ENCODE results near the gene CTSZ.

CTSZ gene

DNA sequence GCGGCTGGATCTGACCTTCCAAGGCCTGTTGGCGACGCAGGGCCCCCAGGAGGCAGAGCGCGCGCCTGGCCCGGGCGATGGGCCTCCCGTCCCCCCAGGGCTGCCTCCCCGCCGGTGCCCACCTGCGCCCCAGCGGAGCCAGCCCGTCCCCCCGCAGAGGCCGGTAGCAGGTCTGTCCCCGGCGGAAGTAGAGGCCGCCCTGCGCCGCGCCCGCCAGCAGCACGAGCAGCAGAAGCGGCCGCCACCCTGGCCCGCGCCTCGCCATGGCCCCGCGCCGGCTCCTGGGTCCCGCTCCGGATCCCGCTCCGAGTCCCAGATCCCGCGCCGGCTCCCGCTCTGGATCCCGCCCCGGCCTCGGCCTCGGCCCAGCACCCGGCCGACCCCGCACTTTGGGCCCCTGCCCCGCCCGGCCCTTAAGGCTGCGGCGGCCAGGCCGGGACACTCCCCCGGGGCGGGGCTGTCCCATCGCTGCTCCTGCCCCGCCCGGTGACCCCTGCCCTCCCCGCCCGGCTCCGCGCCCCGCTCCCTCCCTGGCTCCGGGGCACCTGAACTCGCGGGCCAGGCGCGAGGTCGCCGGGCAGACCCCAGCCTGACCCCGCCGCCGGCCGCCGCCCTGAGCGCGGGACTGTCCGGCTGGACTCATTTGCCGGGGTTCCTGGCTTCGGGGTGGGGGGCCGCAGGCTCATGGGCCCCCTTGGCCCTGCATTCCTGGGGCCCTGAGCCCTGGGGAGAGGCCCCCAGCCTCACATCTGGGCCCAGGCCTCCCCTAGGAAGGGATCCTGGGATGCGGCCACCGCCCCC, at the start of gene CTSZ:
TSS of gene CTSZ (minus strand) at position 391 of the 801 bp plus-strand sequence. CDS start at position 265, 126 bp downstream.
- H3K4me1 ChIP-seq (ENCODE audit: control insufficient read depth, low read depth, low read length), result peaks cover 4% of the 10 kb centered on the region
- H3K36me3 ChIP-seq (ENCODE audit: control insufficient read depth, low read depth, low read length), result no peaks in the 10 kb centered on the region
- peak within 1 kb of the TSS; percentile 38 for H3K4me3 ChIP-seq (ENCODE audit: low read length)
- H3K9me3 ChIP-seq (ENCODE audit: control insufficient read depth, low read depth, low read length), result no peaks in the 10 kb centered on the region
- H3K27ac ChIP-seq (ENCODE audit: low read length), result no peak within 1 kb of the TSS
- H3K9ac ChIP-seq (ENCODE audit: low read length), result peak within 1 kb of the TSS; percentile 8
- peaks cover 13% of the 10 kb centered on the region for H3K27me3 ChIP-seq (ENCODE audit: control insufficient read depth, insufficient read depth, low read length)

DNA sequence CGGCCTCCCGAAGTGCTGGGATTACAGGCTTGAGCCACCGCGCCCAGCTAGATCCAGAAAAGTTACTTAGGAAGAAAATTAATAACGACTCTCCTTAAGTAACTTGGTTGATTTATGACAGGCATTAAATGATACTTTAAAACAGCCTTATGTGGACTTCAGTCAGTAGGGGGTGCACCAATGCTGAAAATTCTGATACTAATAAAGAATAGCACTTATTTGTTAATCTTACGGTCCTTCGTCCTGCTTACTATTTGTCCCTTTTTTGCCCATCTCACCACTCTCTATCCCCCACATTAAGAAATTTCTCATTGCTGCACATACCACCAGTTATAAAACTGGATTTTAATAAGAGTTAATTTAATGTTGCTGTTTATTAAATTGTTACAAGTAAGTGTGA, 48.2 kb upstream of the CTSZ start:
- H3K36me3 ChIP-seq (ENCODE audit: control insufficient read depth, low read depth, low read length), result no peaks in the 10 kb centered on the region
- H3K4me1 ChIP-seq (ENCODE audit: control insufficient read depth, low read depth, low read length), result no peaks in the 10 kb centered on the region
- H3K27me3 ChIP-seq (ENCODE audit: control insufficient read depth, insufficient read depth, low read length), result no peaks in the 10 kb centered on the region
- H3K27ac ChIP-seq (ENCODE audit: low read length), result no peak overlapping the region
- no peaks in the 10 kb centered on the region for H3K9me3 ChIP-seq (ENCODE audit: control insufficient read depth, low read depth, low read length)
- no peak overlapping the region for H3K9ac ChIP-seq (ENCODE audit: low read length)
- no peak overlapping the region for H3K4me3 ChIP-seq (ENCODE audit: low read length)

DNA sequence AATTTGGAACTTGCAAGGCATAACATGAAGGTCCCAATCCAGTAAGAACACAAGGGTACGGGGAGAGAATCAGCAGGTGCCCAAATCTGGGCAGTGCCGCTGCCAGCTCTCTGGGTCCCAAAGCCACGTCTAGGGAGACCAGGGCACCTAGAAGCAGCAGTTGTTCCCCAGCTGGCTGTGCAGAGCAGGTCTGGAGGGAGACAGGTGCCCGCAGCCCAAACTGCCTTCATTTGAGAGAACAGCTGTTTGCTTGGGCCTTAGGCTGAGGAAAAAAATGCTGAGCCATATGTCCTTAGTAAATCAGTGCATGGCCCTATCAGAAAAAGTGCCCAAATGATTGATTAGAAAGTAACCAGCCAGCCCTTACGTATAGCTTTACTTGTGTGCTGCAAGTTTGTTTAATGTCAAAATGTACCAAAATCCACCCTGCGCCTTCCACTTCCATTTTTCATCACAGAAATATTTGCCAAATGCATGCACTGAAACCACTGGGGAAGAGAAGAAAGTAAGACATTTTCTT, 44.7 kb upstream of the CTSZ start:
- no peaks in the 10 kb centered on the region for H3K4me1 ChIP-seq (ENCODE audit: control insufficient read depth, low read depth, low read length)
- H3K36me3 ChIP-seq (ENCODE audit: control insufficient read depth, low read depth, low read length), result no peaks in the 10 kb centered on the region
- peaks cover 6% of the 10 kb centered on the region for H3K27me3 ChIP-seq (ENCODE audit: control insufficient read depth, insufficient read depth, low read length)
- no peak overlapping the region for H3K4me3 ChIP-seq (ENCODE audit: low read length)
- H3K9ac ChIP-seq (ENCODE audit: low read length), result no peak overlapping the region
- no peak overlapping the region for H3K27ac ChIP-seq (ENCODE audit: low read length)
- H3K9me3 ChIP-seq (ENCODE audit: control insufficient read depth, low read depth, low read length), result no peaks in the 10 kb centered on the region

DNA sequence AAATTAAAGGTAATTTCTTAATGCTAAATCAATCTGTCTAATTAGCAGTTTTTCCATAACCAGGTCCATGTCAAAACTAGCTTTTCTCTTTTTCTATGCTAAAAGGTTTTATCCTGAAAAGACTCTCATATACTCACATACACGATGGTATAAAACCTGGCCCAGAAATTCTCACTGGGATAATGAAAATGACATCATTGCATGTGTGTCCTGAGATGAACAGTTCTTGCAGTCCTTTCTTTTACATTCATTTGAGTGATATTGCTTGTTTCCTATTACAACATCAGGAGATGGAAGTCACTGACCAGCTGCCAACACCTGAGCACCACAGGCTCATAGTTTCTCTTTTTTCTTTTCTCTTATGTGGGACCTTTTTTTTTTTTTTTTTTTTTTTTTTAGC, 43.4 kb upstream of the CTSZ start:
- H3K4me3 ChIP-seq (ENCODE audit: low read length), result no peak overlapping the region
- H3K27me3 ChIP-seq (ENCODE audit: control insufficient read depth, insufficient read depth, low read length), result peaks cover 6% of the 10 kb centered on the region
- H3K36me3 ChIP-seq (ENCODE audit: control insufficient read depth, low read depth, low read length), result no peaks in the 10 kb centered on the region
- H3K27ac ChIP-seq (ENCODE audit: low read length), result no peak overlapping the region
- no peaks in the 10 kb centered on the region for H3K9me3 ChIP-seq (ENCODE audit: control insufficient read depth, low read depth, low read length)
- no peak overlapping the region for H3K9ac ChIP-seq (ENCODE audit: low read length)
- no peaks in the 10 kb centered on the region for H3K4me1 ChIP-seq (ENCODE audit: control insufficient read depth, low read depth, low read length)

DNA sequence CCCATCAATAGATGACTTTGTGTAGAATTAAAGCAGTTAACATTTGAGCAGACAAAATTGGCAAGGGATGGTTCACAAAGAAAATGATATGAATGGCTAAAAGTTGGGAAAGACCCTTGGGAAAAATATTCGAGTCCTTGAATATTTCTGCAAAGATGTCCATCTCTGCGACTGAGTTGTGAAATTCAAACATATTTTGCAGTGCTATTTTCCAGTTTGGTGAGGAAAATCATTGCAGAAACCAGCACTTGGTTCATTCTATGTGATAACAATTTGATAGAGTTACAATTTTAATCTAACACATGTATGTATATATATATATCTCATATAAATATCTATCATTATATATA, 41.6 kb upstream of the CTSZ start:
- H3K4me3 ChIP-seq (ENCODE audit: low read length), result no peak overlapping the region

DNA sequence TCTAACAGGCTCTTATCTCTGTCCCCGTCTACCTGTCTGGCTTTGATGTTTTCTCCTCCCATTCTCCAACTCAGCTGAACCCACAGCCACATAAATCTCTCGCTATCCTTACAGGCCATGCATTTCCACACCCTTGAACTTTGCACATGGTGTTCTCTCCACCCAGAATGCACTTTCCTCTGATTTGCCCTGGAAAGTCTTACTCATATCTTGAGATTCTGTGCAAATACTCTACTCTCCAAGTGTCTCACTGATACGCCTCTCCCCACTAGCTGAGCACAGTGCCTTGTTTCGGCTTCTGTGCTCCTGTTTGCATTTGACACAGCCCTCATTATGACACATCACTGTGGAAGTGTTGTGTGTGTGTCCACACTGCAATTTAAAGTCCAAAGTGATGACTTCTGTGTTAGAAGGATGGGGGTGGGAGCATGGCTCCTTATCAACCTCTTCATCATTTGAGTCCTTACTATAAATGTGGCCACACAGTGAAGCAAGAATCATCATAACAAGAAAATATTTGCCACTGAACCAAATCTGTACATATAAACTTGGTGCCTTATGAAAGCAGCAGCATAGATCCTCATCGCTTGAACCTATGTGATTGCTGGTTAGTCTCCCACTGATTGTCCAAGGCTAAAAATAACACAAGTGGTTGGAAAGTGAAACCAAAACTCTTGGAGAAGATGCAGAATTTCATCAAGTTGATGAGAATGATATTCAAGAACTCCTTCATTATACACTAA, 41.1 kb upstream of the CTSZ start:
- no peak overlapping the region for H3K27ac ChIP-seq (ENCODE audit: low read length)

More for the DNA sequence above, 41.6 kb upstream of the CTSZ start:
- Histone ChIP-seq H3K27me3 (ENCODE audit: control insufficient read depth, insufficient read depth, low read length) (peaks cover 6% of the 10 kb centered on the region), H3K36me3 (ENCODE audit: control insufficient read depth, low read depth, low read length) (no peaks in the 10 kb centered on the region), H3K9ac (ENCODE audit: low read length) (no peak overlapping the region), H3K9me3 (ENCODE audit: control insufficient read depth, low read depth, low read length) (no peaks in the 10 kb centered on the region), H3K4me1 (ENCODE audit: control insufficient read depth, low read depth, low read length) (no peaks in the 10 kb centered on the region), H3K27ac (ENCODE audit: low read length) (no peak overlapping the region)

DNA sequence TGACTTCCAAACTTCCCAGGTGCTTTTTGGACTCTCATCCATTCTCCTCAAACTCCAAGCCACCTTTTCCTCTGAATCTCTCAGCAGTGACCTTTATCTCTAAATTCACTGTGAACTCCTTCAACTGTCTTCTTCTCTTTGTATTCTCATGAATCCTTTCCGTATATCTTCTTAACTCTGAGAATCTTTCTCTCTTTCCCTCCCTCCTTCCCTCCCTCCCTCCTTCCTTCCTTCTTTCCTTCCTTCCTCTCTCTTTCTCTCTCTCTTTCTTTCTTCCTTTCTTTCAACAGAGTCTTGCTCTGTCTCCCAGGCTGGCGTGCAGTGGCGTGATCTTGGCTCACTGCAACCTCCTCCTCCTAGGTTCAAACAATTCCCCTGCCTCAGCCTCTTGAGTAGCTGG, 39.8 kb upstream of the CTSZ start:
- Histone ChIP-seq H3K27ac (ENCODE audit: low read length) (no peak overlapping the region), H3K4me1 (ENCODE audit: control insufficient read depth, low read depth, low read length) (peaks cover 5% of the 10 kb centered on the region), H3K36me3 (ENCODE audit: control insufficient read depth, low read depth, low read length) (no peaks in the 10 kb centered on the region), H3K27me3 (ENCODE audit: control insufficient read depth, insufficient read depth, low read length) (peaks cover 6% of the 10 kb centered on the region), H3K4me3 (ENCODE audit: low read length) (no peak overlapping the region), H3K9ac (ENCODE audit: low read length) (no peak overlapping the region), H3K9me3 (ENCODE audit: control insufficient read depth, low read depth, low read length) (no peaks in the 10 kb centered on the region)

More for the DNA sequence above, 41.1 kb upstream of the CTSZ start:
- no peaks in the 10 kb centered on the region for H3K36me3 ChIP-seq (ENCODE audit: control insufficient read depth, low read depth, low read length)
- no peak overlapping the region for H3K9ac ChIP-seq (ENCODE audit: low read length)
- no peak overlapping the region for H3K4me3 ChIP-seq (ENCODE audit: low read length)
- no peaks in the 10 kb centered on the region for H3K9me3 ChIP-seq (ENCODE audit: control insufficient read depth, low read depth, low read length)
- H3K4me1 ChIP-seq (ENCODE audit: control insufficient read depth, low read depth, low read length), result peaks cover 3% of the 10 kb centered on the region
- H3K27me3 ChIP-seq (ENCODE audit: control insufficient read depth, insufficient read depth, low read length), result peaks cover 6% of the 10 kb centered on the region

DNA sequence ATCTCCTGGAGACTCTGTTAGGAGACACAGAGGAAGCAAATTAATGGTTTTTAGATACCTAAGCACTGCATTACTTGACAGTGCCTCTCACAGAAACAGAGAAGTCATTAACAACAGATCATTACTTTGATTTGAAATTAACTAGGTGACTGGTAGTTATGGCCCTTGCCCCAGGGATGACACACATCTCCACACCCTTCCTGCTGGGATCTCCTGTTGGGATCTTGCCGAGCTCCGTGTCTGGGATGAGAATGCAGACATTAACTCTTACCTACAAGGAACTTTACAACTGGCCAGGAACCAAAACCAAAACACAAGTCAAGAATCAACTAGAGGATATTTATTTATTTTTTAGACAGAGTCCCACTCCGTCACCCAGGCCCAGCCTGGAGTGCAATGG, 37.7 kb upstream of the CTSZ start:
- Histone ChIP-seq H3K9ac (ENCODE audit: low read length) (no peak overlapping the region), H3K4me3 (ENCODE audit: low read length) (no peak overlapping the region), H3K4me1 (ENCODE audit: control insufficient read depth, low read depth, low read length) (peaks cover 5% of the 10 kb centered on the region), H3K27ac (ENCODE audit: low read length) (no peak overlapping the region), H3K36me3 (ENCODE audit: control insufficient read depth, low read depth, low read length) (peaks cover 4% of the 10 kb centered on the region), H3K27me3 (ENCODE audit: control insufficient read depth, insufficient read depth, low read length) (peaks cover 6% of the 10 kb centered on the region), H3K9me3 (ENCODE audit: control insufficient read depth, low read depth, low read length) (no peaks in the 10 kb centered on the region)

DNA sequence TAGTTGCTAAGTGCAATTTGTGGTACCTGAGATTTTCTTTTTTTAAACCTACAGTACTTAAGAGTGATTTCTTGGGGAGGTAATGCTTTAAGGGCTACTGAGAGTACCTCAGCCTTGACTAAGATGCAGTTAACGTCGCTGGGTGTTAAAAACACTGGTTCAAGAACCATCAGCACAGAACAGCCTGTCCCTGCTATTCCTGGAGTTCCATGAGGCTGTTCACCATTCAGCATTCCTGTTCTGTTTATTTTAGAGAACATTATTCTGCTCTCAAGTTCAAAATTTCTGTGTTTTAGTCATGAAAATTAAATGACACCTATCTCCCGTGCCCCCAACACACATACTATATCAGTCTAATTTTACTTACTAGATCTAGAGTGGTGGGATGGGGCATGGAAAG, 37.2 kb upstream of the CTSZ start:
- Histone ChIP-seq H3K9me3 (ENCODE audit: control insufficient read depth, low read depth, low read length) (no peaks in the 10 kb centered on the region), H3K36me3 (ENCODE audit: control insufficient read depth, low read depth, low read length) (peaks cover 4% of the 10 kb centered on the region), H3K9ac (ENCODE audit: low read length) (no peak overlapping the region), H3K4me3 (ENCODE audit: low read length) (no peak overlapping the region), H3K4me1 (ENCODE audit: control insufficient read depth, low read depth, low read length) (peaks cover 5% of the 10 kb centered on the region), H3K27ac (ENCODE audit: low read length) (no peak overlapping the region), H3K27me3 (ENCODE audit: control insufficient read depth, insufficient read depth, low read length) (peaks cover 6% of the 10 kb centered on the region)

DNA sequence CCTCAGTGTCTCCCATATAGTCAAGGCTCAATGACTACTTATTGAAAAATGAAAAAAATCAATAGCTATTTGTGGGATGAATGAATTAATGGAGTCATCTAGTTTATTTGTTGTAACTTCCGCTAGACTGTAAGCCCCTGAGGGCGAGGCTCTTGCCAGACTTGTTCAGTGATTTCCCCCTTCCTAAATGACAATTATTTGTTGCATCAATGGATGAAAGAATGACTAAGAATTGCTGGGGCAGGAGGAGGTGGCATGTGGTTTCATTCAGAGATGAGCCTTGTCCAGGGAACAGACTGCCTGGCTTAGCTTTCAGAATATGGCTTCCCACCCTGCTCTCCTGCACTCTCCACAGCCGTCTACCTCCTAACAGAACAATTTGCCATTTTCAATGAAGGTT, 36.6 kb upstream of the CTSZ start:
- H3K27me3 ChIP-seq (ENCODE audit: control insufficient read depth, insufficient read depth, low read length), result peaks cover 6% of the 10 kb centered on the region
- no peak overlapping the region for H3K9ac ChIP-seq (ENCODE audit: low read length)
- H3K36me3 ChIP-seq (ENCODE audit: control insufficient read depth, low read depth, low read length), result peaks cover 4% of the 10 kb centered on the region
- peaks cover 5% of the 10 kb centered on the region for H3K4me1 ChIP-seq (ENCODE audit: control insufficient read depth, low read depth, low read length)
- H3K4me3 ChIP-seq (ENCODE audit: low read length), result no peak overlapping the region
- no peak overlapping the region for H3K27ac ChIP-seq (ENCODE audit: low read length)
- no peaks in the 10 kb centered on the region for H3K9me3 ChIP-seq (ENCODE audit: control insufficient read depth, low read depth, low read length)

DNA sequence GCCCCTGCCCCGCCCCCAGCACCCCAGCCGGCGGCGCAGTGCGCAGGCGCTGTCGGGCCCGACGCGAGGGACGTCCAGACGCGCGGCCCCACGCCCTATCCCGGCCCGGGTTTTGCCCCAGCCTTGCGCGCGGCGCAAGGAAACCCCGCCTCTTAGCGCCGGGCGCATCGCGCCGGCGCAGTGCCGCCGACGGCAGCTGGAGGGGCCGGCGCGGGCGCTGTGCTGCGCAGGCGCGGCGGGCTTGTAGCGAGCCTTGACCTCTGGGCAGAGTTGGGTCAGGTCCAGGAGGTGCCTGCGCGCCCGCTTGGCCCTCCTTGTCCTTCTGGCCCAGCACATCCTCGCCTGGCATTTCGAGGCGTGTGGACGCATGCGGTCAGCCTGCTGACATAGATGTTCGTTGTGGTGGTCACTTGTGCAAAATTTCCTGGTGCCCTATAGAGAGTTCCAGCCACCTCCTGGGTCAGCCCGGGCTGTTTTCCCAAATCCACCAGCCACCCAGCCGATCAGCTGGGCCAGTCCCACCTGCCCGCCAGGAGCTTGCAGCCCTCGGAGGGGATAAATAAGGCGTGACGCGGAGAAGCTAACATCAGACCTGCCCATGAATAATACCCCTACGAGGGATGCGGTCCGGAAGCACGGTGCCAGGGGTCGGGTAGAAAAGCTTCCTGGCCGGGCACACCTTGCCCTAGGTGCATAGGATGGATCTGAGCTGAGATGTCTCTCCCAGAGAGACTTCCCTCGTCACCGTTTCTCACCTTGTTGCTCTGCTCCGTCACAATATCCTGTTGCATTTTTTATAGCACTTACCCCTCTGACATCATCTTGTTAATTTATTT, 36.0 kb upstream of the CTSZ start:
- H3K27me3 ChIP-seq (ENCODE audit: control insufficient read depth, insufficient read depth, low read length), result peaks cover 2% of the 10 kb centered on the region
- H3K4me3 ChIP-seq (ENCODE audit: low read length), result peak overlapping the region; percentile 70
- no peaks in the 10 kb centered on the region for H3K9me3 ChIP-seq (ENCODE audit: control insufficient read depth, low read depth, low read length)
- H3K9ac ChIP-seq (ENCODE audit: low read length), result peak overlapping the region; percentile 56
- H3K4me1 ChIP-seq (ENCODE audit: control insufficient read depth, low read depth, low read length), result peaks cover 5% of the 10 kb centered on the region
- H3K27ac ChIP-seq (ENCODE audit: low read length), result no peak overlapping the region
- H3K36me3 ChIP-seq (ENCODE audit: control insufficient read depth, low read depth, low read length), result peaks cover 7% of the 10 kb centered on the region

Measured in iPS-18a (cell line).